ENCODE results near the gene OR6M1. TPM values are rescaled to one million over a fixed set of nuclear protein-coding genes. Genes with fewer than 3 reads are reported as not detected.

The OR6M1 gene
- total RNA-seq, 1 donor from 2014 or later = not detected

DNA sequence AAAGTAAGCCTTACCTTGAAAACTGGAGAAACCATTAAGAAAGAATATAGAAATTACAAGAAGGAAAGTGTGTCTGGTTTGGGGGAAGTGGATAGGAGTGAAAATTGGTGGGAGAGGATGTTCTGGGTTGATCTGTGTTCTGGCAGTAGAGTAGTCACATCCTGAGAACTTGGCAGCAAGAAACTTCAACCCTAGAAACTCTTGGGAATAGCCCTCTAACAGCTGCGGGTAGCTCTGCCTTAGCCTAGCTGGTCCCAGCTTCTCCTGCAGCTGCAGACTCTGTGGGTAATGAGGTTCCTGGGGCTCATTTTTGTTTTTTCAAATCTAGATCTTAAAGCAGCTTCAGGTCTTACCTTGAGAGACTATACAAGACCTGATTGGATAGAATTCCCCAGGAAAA, 27.6 kb downstream of the OR6M1 start:
- DNase-seq (ENCODE audit: low spot score) = no peak
- intact Hi-C loops (cut with DNase I) = no loop called here

GRCh38 chr11:123775715-123776549, 30.2 kb downstream of the OR6M1 start:
- no peak for DNase-seq (ENCODE audit: low spot score)
- intact Hi-C loops (cut with DNase I) = no loop called here

GRCh38 chr11:123775289-123775688, 30.9 kb downstream of the OR6M1 start:
- intact Hi-C loops (cut with DNase I) = no loop called here
- no peak for DNase-seq (ENCODE audit: low spot score)

GRCh38 chr11:123773959-123774358, 32.2 kb downstream of the OR6M1 start:
- DNase-seq (ENCODE audit: low spot score) = no peak
- intact Hi-C loops (cut with DNase I) = no loop called here

GRCh38 chr11:123773026-123773425, 33.1 kb downstream of the OR6M1 start:
- no peak for DNase-seq (ENCODE audit: low spot score)
- intact Hi-C loops (cut with DNase I) = no loop called here

DNA sequence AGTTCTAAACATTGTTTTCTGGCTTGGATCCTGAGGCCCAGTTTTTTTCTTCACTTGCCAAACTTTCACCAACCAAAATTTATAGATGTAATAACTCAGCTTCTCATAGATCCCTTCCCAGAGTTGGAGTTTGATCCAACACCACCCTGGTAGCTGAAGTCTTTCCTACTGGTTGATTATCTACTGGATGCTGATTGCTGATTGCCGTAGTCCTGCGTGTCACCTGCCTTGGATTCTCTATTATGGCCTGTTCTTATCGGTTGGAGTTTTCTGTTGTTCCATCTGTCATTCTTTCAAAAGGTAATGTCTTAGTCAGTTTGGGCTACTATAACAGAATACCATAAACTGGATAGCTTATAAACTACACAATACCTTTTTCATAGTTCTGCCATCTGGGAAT, 34.5 kb downstream of the OR6M1 start:
- no peak for DNase-seq (ENCODE audit: low spot score)
- intact Hi-C loops (cut with DNase I) = no loop called here

DNA sequence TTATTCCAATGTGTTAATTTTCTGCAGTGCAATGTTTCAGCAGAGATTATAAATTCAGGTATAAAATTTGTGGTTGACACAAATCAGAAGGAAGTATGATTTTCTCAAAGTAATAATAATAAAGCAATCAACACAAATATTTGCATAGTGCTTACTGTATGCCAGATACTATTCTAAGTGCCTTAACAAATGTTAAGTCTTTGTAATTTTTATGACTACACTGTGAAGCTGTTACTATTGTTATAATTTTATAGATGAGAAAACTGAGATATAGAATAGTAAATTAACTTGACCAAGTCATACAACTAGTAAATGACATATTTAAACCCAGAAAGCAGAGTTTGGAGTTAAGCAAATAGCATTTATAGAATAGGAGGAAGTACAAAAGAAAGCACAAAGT, 35.4 kb downstream of the OR6M1 start:
- intact Hi-C loops (cut with DNase I) = no loop called here
- DNase-seq (ENCODE audit: low spot score) = no peak

- intact Hi-C loops (cut with DNase I) = no loop called here
- no peak for DNase-seq (ENCODE audit: low spot score)
Measured at GRCh38 chr11:123765601-123766000, 40.5 kb downstream of the OR6M1 start.

DNA sequence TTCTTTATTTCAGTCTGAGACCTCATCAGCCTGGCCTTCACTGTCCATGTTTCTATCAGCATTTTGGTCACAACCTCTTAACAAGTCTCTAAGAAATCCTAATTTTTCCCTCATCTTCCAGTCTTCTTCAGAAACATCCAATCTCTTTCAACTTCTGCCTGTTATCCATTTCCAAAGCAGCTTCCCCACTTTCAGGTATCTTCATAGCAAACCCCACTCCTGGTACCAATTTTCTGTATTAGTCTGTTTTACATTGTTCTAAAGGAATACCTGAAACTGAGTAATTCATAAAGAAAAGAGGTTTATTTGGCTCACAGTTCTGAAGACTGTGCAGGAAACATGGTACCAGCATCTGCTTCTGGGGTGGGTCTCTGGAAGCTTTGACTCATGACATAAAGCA, 43.7 kb downstream of the OR6M1 start:
- DNase-seq (ENCODE audit: low spot score) = no peak
- intact Hi-C loops (cut with DNase I) = no loop called here

GRCh38 chr11:123760894-123761293, 45.3 kb downstream of the OR6M1 start:
- intact Hi-C loops (cut with DNase I) = no loop called here
- no peak for DNase-seq (ENCODE audit: low spot score)

DNA sequence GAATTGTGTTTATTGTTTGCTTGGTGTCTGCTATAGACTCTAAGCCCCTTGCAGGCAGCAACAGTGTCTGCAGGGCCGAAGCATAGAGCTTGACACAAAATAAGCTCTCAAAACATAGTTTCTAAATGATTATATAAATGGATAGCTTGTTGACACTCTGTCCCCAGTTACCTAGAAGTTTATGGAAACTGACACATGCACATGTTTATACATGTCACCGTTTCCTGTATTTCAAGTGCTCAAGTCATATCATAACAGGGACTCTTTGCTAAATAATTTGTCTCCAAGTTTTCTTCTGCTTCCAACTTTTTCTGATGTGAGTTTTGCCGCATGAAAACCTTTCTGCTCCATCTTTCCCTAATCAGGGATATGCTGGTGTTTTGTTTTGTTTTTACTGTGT, 48.2 kb downstream of the OR6M1 start:
- intact Hi-C loops (cut with DNase I) = no loop called here
- DNase-seq (ENCODE audit: low spot score) = no peak

GRCh38 chr11:123755813-123756212, 50.3 kb downstream of the OR6M1 start:
- no peak for DNase-seq (ENCODE audit: low spot score)
- intact Hi-C loops (cut with DNase I) = no loop called here

Other genes with a start within 250 kb of the OR6M1 start
- 3.3 TPM for gene SCN3B, start 151.7 kb downstream of the OR6M1 start, total RNA-seq
- 6.2 TPM for gene ZNF202, start 64.7 kb downstream of the OR6M1 start, total RNA-seq
- not detected for gene OR6X1, start 51.8 kb downstream of the OR6M1 start, total RNA-seq
- not detected for gene TMEM225, start 79.3 kb upstream of the OR6M1 start, total RNA-seq
- not detected for gene OR8D4, start 95.8 kb upstream of the OR6M1 start, total RNA-seq
- gene OR4D5, start 133.3 kb upstream of the OR6M1 start, total RNA-seq = not detected
- gene OR6T1, start 137.5 kb upstream of the OR6M1 start, total RNA-seq = not detected
- gene OR10S1, start 171.4 kb upstream of the OR6M1 start, total RNA-seq = not detected
- not detected for gene OR10G6, start 188.8 kb upstream of the OR6M1 start, total RNA-seq
- not detected for gene OR10G4, start 206.6 kb upstream of the OR6M1 start, total RNA-seq
- not detected for gene OR10G9, start 216.7 kb upstream of the OR6M1 start, total RNA-seq
- gene OR10G8, start 220.4 kb upstream of the OR6M1 start, total RNA-seq = not detected
- gene OR10G7, start 235.0 kb upstream of the OR6M1 start, total RNA-seq = not detected